ENCODE data around the gene ID3.

DNA sequence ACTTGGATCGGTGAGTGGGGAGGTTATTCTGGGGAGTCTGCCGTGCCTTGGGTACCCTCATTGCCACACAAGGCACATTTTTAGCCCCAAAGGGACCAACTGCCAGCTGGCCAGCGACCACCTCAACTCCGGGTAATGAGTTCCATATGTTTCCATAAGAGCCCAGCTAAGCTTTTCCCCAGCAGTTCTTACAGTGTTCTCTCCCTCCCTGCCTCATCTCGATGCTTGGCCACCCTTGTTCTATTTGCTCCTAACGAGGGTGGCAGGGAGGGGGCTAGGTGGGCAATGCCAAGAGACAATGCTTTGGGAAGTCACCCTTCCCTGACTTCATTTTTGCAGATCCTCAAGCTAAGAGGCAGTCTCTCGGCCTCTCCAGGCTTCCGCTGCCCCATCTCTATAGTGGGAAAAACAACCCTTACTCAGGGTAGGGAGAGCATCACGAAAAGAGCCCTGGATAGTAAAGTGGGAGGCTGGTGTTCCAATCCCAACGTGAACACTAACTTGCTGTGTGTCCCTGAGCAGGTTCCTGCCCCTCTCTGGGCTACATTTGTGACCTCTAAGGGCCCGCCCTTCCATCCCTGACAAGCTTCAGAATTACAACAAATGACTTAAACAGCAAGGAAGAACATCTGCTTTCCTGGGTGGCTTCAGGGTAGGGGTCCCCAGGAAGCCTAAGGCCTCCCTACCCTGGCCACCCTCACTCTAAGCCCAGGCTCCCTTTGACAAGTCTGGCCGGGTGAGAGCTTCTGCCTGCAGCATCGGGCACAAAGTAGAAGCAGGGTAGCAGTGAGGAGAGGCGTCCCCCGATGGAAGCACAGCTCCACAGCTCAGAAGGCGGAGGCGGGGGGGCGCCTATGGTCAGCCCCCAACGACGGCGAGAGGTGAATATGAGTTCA is 5.8 kb downstream of the ID3 start:
- no peak for TF ChIP-seq CTCF (IDR thresholded peaks at IDR 0.05)
- TF ChIP-seq ELF1 (IDR thresholded peaks at IDR 0.05) = no peak
- no peak for TF ChIP-seq POLR2AphosphoS5 (IDR thresholded peaks at IDR 0.05; ENCODE audit: low read depth, low read length)
- TF ChIP-seq TCF12 (IDR thresholded peaks at IDR 0.05) = peak; percentile 52
- TF ChIP-seq, protein P1, sequence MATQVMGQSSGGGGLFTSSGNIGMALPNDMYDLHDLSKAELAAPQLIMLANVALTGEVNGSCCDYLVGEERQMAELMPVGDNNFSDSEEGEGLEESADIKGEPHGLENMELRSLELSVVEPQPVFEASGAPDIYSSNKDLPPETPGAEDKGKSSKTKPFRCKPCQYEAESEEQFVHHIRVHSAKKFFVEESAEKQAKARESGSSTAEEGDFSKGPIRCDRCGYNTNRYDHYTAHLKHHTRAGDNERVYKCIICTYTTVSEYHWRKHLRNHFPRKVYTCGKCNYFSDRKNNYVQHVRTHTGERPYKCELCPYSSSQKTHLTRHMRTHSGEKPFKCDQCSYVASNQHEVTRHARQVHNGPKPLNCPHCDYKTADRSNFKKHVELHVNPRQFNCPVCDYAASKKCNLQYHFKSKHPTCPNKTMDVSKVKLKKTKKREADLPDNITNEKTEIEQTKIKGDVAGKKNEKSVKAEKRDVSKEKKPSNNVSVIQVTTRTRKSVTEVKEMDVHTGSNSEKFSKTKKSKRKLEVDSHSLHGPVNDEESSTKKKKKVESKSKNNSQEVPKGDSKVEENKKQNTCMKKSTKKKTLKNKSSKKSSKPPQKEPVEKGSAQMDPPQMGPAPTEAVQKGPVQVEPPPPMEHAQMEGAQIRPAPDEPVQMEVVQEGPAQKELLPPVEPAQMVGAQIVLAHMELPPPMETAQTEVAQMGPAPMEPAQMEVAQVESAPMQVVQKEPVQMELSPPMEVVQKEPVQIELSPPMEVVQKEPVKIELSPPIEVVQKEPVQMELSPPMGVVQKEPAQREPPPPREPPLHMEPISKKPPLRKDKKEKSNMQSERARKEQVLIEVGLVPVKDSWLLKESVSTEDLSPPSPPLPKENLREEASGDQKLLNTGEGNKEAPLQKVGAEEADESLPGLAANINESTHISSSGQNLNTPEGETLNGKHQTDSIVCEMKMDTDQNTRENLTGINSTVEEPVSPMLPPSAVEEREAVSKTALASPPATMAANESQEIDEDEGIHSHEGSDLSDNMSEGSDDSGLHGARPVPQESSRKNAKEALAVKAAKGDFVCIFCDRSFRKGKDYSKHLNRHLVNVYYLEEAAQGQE (IDR thresholded peaks at IDR 0.05; ENCODE audit: low read depth, low read length) = no peak
- TF ChIP-seq EP300 (IDR thresholded peaks at IDR 0.05; ENCODE audit: borderline replicate concordance in 1 of 2, low read depth in 1 of 2, low read length in 1 of 2) = no peak
- no peak for TF ChIP-seq ZBTB33 (IDR thresholded peaks at IDR 0.05; ENCODE audit: borderline replicate concordance, low read depth)
- no peak for TF ChIP-seq TEAD4 (IDR thresholded peaks at IDR 0.05; ENCODE audit: borderline replicate concordance, insufficient read depth)
- TF ChIP-seq EZH2phosphoT487 (IDR thresholded peaks at IDR 0.05; ENCODE audit: borderline replicate concordance, low read depth) = no peak
- TF ChIP-seq IRF3 (IDR thresholded peaks at IDR 0.05; ENCODE audit: low read depth, low read length) = no peak
- no peak for TF ChIP-seq SMC3 (IDR thresholded peaks at IDR 0.05; ENCODE audit: low read depth, low read length)
